PC-9 (cell line): Measurements from ENCODE around the gene CELF1.

Source experiments
- CTCF ChIP-seq: fragments of 200-600 bp; sonication (generic); conservative IDR thresholded peaks from 2 replicates; pipeline ENCODE4 v1.6.1; 2017; ENCODE audit warnings: mixed run types, antibody characterized with exemption, mild to moderate bottlenecking, moderate library complexity
- EZH2 ChIP-seq: fragments of 200-600 bp; sonication (generic); IDR thresholded peaks from 2 replicates; pipeline ENCODE4 v1.8.0; 2017; ENCODE audit warnings: antibody characterized with exemption, low read depth

DNA sequence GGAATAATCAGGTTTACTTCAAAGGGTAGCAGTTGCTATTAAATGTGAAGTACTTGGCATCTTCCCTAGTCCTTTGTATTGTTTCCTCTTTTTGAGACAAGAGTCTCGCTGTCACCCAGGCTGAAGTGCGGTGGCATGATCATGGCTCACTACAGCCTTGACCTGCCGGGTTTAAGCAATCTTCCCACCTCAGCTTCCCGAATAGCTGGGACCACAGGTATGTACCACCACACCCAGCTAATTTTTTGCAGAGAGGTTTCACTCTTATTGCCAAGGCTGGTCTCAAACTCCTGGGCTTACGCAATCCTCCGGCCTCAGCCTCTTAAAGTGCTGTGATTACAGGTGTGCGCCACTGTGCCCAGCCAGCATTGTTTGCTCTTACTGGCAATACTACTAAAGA lies 67.8 kb downstream of the CELF1 start:
- TF ChIP-seq CTCF (no peak), EZH2 (no peak)
